HG02678 (cell line): Measurements from ENCODE around the gene LDB2.
"Not testable (repeated sequence)": the region's sequence is repeated elsewhere in the genome, so short reads cannot be mapped to it uniquely, and the experiment has no call there.

Source experiments
- ATAC-seq: cut with Tn5 transposase; IDR thresholded peaks from one replicate; pipeline ENCODE4 v1.9.1; 2021; ENCODE audit warnings: mild to moderate bottlenecking, moderate library complexity; ENCODE audit not compliant: unreplicated experiment

LDB2 gene

DNA sequence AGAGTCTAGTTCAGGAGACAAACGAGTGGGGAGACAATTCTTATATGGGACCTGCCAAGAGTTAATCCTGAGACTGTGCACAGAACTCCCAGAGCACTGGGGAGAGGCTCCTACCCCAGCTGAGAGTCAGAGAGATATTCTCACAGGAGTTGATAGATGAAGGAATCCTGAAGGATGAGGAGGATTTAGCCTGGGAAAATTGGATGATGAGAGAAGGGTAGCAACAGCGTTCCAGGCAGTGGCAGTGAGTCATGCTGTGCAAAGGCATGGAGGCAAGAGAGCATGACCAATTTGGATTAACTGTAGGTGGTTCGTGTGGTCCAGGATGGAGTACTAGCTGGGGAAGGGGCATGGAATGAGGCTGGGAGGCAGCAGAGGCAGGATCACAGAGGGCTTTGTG lies 318.6 kb downstream of the LDB2 start:
- ATAC-seq, result no peak

DNA sequence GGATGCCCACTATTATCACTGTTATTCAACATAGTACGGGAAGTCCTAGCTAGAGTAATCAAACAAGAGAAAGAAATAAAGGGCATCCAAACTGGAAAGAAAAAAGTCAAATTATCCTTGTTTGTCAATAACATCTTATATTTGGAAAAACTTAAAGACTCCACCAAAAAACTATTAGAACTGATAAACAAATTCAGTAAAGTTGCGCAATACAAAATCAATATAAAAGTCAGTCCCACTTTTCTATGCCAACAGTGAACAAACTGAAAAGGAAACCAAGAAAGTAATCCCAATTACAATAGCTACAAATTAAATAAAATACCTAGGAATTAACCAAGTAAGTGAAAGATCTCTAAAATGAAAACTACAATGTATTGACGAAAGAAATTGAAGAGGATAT lies 321.3 kb downstream of the LDB2 start:
- no peak for ATAC-seq

DNA sequence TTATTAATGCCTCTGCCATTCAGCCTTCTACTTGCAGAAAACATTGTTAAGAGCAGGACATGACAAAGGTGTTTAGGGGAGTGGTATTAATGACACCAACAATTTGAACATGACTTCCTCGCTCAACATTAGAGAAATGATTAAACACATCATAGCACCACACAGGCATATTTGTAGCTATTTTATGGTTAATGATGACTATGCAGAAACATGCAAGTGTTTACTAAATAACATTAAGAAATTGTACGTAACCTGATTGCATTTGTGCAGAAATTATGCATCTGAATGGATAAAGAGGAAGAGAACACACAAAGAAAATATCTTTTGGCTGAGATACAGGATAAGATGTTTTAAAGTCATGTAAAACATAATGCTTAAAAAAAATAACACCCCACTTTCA lies 323.5 kb downstream of the LDB2 start:
- no peak for ATAC-seq

DNA sequence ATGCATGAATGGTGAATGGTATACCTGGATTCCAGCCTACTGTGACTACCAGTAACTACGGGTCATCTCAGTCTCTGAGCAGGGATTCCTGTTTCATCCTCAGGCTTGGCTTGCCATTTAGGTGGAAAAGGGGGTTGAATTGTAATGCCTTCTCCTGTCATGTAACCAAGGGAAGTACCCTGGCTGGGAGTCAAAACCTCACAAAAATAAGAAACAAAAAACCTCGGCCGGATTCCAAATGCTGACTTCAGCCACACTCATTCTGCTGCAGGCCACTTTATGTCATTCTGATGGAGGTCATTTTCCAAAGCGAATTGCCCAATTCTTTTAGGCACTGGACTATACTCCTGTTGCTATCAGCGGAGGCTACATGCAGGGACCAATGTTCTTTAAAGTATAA lies 324.7 kb downstream of the LDB2 start:
- ATAC-seq, result no peak

DNA sequence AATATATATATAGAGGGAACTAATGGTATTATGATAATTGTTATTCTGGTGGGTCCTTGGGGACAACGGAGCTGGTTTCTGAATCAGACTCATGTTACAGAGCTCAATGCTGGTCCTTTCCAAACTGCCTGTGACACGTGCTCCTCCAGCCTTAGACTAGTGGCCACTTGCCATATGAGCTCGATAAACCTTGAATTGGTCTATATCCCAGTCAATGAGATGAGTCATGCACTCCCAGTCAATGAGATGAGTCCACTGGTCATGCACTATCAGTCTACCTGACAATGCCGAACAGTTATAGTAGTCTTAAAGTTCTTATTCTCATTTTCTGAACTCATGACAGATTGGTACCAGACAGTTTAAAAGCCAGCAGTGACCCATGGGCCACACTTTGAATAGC lies 325.2 kb downstream of the LDB2 start:
- no peak for ATAC-seq

DNA sequence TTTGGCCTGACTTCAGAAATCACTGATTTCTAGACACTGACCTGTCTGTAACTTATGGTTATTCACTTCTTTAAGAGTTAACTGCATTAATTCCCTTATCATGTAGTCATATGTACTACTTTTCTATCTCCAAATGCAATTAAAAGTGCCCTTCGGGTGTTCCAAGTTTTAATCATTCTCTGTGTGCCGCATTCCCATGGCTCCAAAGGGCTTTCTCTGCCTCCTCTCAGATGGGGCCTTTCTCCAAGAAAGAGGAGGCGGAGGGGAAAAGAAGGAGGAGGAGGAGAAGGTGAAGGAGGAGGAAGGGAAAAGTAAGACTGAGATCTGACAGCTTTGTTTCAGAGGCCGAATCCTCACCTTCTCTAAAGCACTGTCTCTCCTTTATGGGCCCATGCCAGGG lies 325.8 kb downstream of the LDB2 start:
- ATAC-seq, result no peak

DNA sequence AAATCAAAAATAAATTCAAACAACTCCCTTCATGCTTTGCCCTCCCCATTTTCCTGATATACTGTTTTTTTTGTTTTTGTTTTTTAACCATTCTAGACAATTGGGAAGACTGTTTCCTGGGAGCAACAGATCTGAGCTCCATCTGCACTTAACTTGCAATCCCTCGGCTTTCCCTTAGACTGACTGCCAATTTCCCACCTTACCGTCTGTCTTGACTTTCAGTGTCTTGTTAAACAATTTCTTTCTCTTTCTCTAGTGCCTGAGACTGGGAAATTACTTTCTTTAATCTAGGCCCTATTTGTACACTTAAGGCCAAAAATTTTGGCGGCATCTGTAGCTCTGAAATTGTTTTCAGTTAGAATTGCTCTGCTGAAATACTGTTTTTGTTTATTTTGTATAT lies 326.3 kb downstream of the LDB2 start:
- ATAC-seq, result no peak

DNA sequence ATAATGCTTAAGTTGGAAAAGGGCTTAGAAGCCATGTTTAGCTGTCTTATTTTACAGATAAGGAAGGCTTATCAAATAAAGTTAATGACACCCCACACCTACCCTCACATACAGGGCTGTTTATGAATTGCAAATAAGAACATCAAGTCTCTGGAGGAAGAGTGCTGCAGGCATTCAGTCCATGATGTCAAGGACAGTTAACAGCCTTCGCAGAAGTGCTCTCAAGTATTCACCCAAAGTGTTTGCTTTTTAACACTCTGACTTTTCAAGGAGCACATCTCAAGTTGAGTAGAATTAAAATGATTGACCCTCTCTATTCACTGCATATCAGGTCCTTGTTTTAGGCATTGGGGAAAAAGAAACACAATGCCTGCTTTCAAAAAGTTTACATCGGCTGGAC lies 328.7 kb downstream of the LDB2 start:
- ATAC-seq, result no peak

DNA sequence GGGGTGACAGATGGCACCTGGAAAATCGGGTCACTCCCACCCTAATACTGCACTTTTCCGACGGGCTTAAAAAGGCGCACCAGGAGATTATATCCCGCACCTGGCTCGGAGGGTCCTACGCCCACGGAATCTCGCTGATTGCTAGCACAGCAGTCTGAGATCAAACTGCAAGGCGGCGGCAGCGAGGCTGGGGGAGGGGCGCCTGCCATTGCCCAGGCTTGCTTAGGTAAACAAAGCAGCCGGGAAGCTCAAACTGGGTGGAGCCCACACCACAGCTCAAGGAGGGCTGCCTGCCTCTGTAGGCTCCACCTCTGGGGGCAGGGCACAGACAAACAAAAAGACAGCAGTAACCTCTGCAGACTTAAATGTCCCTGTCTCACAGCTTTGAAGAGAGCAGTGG lies 341.1 kb downstream of the LDB2 start:
- ATAC-seq, result not testable (repeated sequence)

DNA sequence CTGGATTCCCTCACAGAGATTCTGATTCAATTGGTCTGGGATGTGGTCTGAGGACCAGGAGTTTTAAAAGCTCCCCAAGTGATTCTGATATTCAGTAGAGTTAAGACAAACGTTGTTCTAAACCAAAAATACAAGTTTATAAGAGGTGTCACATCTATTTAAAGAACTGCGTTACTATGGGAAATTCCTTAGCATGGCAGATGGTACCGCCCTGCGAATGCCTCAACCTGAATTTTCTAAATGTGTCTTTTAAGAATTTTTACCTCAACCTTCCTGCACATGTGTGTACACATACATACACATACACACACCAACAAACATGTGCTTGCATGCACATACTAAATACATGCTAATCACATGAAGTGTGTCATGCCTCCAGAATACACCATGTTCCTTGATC lies 343.3 kb downstream of the LDB2 start:
- no peak for ATAC-seq

DNA sequence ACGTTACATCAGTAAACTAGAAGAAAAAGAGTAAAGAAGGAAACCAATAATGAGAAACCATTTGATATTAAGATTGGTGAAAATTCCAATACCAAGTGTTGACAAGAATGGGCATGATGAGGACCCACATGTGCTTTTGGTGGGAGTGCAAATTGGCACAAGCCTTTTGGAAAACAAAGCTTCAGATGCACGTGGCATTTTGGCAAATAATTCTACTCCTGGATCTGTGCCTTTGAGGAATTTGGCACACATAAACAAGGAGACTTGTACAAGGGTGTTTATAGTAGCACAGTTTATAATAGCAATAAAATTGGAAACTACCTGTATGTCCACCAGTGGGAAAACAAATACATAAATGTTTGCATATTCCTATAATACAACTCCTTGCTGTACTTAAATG lies 347.9 kb downstream of the LDB2 start:
- ATAC-seq, result no peak

DNA sequence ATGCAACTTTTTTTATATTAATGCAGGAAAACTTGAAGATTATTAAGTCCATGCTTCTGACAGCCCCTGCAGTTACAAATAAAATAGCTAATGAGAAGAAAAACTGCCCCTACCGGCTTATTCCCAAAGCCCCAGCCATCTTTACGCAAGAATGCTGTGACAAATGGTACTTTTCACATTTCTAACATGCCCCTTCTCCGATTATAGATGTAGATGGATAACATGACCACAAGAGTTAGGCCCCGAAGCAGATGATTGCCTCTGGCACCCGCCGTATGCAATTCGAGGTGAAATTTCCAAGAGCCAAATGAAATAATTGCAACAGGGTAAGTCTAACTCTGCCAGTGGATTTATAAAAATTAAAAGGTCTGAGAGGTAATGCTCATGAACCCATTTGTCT lies 352.8 kb downstream of the LDB2 start:
- ATAC-seq, result no peak

DNA sequence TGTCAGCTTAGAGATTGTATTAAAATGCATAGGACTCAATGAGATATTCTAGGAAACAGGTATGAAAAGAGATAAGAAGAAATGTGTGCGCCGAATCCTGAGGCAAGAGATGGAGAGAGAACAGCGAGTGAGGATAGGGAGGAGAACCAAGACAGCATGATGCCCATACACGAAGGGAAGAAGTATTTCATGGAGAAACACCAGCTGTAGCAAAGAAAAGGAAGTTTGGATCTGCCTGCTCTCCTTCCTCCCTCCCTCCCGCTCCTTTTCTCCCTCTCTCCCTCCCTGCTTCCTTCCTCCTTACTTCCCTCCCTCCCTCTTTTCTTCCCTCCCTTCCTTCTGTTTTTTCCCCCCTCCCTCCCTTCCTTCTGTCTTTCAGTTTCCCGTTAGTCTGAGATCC lies 353.6 kb downstream of the LDB2 start:
- ATAC-seq, result no peak

DNA sequence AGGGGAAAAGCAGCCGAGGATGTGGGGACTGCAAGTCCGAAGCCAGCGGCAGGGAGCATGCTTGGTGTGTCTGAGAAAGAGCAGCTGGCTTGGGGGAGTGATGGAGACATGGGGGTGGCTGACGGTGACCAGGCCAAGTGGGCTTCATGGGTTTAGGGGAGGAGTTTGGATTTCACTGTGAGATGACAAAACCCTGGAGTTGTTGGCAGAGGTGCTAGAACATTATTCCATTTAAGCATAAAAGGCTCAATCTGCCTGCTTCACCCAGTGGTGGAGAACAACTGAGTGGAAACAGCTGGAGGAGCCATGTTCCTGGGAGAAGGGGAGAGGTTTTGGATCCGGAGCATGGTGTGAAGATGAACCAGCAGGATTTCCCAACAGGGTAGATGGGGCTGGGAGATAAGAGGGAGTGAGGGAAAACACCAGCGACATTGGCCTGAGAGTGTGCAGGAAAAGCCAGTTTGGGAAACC lies 354.2 kb downstream of the LDB2 start:
- ATAC-seq, result no peak

DNA sequence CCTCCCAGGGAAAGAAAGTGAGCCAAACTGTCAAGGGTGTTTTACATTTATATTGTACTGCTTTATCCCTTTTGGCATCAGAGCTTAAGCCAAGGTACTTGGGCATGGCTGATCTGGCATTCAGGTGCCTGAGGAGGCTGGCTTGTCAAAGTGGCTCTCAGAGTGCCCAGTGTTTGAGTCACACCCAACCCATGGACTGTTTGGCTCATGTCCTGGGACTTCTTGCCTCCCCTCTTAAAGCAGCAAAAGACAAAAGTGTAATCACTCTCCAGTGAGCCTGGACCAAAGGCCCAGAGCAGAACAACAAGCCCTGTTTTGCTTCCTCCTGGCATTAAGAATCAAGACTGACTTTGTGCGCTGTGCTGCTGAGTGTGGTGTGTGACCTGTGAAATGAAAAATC lies 360.5 kb downstream of the LDB2 start:
- no peak for ATAC-seq

DNA sequence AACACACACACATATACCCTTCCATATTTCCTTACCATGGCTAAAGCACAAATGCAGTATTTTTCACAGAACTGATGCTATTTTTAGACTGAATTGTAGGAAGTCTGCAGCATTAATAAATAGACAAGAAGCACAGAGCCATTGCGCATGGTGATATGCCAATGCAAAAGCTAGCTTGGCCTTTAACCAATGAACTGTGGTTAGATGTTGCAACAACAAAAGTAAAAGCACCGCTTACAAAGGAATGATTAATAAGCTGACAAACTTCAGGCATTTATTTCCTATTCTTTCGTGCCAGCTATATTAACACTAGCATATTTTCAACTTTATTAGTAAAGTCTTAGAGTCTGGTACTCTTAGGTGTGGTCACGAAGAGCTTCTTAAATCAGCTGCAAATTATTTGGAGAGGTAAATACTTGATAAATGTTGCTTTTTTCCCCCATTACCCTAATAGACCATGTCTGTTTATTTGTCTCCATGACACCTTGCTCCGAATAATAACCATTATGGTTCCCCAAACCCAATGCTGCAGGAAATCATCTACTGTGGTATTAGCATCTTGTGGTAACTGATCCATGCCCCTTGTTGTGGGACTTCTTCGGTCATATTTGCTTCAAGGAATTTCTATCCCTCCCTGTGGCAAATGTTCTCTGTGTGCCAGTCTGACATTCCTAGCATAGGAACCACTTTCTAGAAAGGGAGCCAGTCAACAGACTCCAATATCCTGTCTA lies 366.0 kb downstream of the LDB2 start:
- no peak for ATAC-seq

DNA sequence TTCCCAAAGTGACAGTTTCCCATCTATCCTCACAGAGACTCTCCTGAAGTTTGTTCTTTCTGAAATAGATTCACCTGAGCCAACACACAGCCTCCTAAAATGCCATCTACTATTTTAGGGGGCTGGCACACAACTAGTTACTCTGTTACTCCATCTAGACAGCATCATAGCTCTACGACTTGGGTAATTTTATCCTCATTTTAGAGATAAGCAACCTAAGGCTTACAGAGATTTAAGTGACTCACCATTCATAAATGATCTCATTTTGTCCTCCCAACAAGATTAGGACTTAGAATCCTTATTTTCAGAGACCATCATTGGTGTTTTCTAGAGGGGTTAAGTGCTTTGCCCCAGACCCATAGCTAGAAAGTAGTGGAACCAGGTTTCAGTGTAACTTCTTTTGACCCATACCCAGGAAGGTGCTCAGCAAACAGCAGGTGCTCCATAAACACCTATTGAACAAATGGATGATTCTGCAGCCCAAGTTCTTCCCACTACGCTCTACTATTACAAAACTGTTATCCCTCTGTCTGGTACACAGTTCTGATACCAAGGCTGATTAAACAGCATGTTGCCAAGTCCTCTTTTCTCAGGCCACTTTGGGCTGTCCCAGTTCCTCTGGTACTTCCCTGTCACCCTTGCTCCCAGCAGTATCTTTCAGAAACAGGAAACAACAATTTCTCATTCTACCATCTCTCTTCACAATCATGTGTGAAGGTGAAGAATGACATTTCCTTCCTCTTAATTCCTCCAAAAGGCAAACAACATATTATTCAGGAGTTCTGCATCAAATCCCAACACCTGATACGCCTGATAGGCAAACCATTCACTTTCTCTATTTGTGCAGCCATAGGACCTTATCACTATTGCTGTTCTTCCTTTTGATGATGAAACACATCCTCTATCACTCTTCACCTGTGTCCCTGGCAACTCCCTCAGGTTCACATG lies 367.5 kb downstream of the LDB2 start:
- no peak for ATAC-seq

DNA sequence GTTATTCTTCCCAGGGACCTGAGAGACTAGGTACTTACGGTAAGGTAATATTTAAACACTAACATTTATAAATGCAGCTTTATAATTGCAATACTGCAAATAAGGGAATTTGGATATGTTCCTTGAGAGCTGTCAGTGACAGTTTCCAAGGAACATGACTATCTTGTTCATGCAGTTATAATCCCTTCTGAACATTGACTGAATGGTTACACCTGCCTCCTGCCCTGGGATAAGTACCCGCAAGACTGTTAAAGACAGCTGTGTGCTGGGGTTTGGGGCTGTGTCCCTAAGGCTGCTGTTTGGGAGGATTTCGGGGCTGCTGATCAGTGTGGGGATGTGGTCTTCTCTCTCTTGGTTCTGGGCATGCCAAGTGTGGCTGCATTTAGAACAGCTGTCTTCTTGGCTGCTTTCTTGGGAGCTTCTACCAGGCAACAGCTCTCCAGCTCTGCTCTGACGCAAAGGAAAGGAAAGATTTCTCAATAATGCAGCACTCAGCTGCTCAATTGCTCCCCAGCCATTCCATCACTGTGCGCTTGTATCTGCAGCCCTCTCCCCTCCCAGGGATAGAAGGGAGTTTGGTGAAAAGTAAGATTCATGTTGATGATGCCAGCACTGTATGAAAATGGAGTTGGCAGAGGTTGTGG lies 373.4 kb downstream of the LDB2 start:
- ATAC-seq, result no peak

DNA sequence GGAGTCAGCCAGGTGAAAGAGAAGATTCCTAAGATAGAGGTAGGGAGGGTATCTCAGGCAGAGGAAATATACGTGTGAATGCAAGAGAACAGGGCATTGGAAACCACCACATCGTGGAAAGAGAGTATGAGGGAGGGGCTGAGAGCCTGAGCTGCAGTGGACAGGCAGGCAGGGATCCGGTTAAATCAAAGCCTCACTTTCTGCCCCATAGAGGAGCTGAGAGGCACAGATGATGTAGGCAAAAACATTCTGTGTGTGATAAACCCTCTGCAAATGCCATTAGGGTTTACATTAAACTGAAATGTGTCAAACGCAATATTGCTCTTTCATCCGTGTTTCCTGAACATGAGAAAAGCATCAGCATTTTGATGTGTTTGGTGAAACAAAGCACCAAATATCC lies 374.0 kb downstream of the LDB2 start:
- ATAC-seq, result no peak

DNA sequence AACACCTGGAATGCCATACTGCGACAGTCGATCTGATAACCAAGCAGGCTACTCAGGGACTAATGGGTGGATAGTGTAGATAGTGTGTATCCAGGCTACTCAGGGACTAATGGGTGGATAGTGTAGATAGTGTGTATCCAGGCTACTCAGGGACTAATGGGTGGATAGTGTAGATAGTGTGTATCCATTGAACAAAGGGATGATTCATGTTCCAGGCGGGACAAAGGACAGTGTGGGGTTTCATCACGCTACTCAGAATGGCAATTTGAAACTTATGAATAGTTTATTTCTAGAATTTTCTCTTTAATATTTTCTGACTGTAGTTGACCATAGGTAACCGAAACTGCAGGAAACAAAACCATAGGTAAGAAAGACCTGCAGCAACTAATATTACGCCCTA lies 374.9 kb downstream of the LDB2 start:
- ATAC-seq, result not testable (repeated sequence)

DNA sequence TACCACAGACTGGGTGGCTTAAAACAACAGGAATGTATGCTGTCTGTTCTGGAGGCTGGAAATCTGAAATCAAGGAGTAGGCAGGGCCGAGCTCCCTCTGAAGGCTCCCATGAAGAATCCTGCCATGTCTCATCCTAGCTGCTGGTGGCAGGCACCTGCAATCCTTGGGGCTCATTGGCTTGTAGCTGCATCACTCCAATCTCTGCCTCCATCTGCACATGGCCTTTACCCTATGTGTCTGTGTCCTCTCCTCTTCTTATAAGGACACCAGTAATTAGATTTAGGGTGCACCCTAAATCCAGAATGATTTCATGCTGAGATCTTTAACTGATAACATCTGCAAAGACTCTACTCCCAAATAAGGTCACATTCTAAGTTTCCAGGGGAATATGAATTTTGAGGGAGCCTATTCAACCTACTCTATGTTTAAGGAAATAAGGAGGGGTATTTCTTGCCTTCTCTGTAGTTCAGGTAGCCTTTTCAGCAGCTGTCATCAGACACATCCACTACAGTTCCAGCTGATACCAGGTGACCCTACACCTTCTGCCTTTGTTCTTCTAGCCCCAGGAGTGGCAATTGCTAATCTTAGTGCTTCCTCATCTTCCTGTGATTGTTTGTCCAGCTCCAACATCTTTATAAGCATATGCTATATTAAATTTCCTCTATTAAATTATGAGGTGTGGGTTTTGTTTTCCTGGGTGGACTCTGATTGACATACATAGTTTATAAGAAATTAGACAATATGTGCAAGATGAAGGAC lies 377.1 kb downstream of the LDB2 start:
- no peak for ATAC-seq
